GM18508 (cell line): ENCODE measurements around the gene NDFIP2.

Source experiments
- ATAC-seq: cut with Tn5 transposase; IDR thresholded peaks from one replicate; pipeline ENCODE4 v1.9.1; 2021; ENCODE audit warnings: moderate number of reproducible peaks; ENCODE audit not compliant: insufficient read depth, unreplicated experiment

The NDFIP2 gene

GRCh38 chr13:79457948-79458347 lies 23.0 kb upstream of the NDFIP2 start:
- no peak for ATAC-seq

- no peak for ATAC-seq
Observed at GRCh38 chr13:79458436-79458835, 22.5 kb upstream of the NDFIP2 start.

GRCh38 chr13:79459906-79460305 lies 21.0 kb upstream of the NDFIP2 start:
- no peak for ATAC-seq

GRCh38 chr13:79462895-79463294 lies 18.1 kb upstream of the NDFIP2 start:
- no peak for ATAC-seq

GRCh38 chr13:79463604-79464003 lies 17.4 kb upstream of the NDFIP2 start:
- ATAC-seq, result no peak

GRCh38 chr13:79466872-79467271 lies 14.1 kb upstream of the NDFIP2 start:
- ATAC-seq, result no peak

- ATAC-seq, result no peak
Observed at GRCh38 chr13:79468402-79468801, 12.6 kb upstream of the NDFIP2 start.

GRCh38 chr13:79468819-79469218 lies 12.1 kb upstream of the NDFIP2 start:
- no peak for ATAC-seq

- no peak for ATAC-seq
Observed at GRCh38 chr13:79469608-79470007, 11.3 kb upstream of the NDFIP2 start.

- ATAC-seq, result no peak
Observed at GRCh38 chr13:79470666-79471065, 10.3 kb upstream of the NDFIP2 start.

- ATAC-seq, result no peak
Observed at GRCh38 chr13:79475569-79475968, 5.4 kb upstream of the NDFIP2 start.

GRCh38 chr13:79477968-79478367 lies 3.0 kb upstream of the NDFIP2 start:
- ATAC-seq, result no peak

GRCh38 chr13:79479882-79480281 lies 1.1 kb upstream of the NDFIP2 start:
- ATAC-seq, result no peak

GRCh38 chr13:79481685-79482052 lies 714 bp downstream of the NDFIP2 start:
- peak; percentile 21 for ATAC-seq

- ATAC-seq, result no peak
Observed at GRCh38 chr13:79482281-79482970, 1.5 kb downstream of the NDFIP2 start.

- no peak for ATAC-seq
Observed at GRCh38 chr13:79483086-79483706, 2.2 kb downstream of the NDFIP2 start.

GRCh38 chr13:79485014-79485811 lies 4.3 kb downstream of the NDFIP2 start:
- no peak for ATAC-seq

GRCh38 chr13:79486433-79487188 lies 5.7 kb downstream of the NDFIP2 start:
- ATAC-seq, result no peak

GRCh38 chr13:79490326-79490725 lies 9.4 kb downstream of the NDFIP2 start:
- ATAC-seq, result no peak

GRCh38 chr13:79490824-79491223 lies 9.9 kb downstream of the NDFIP2 start:
- no peak for ATAC-seq

GRCh38 chr13:79491715-79492114 lies 10.8 kb downstream of the NDFIP2 start:
- ATAC-seq, result no peak
